Omental fat pad (tissue), 4 donors: Measurements from ENCODE around the gene IFITM5. TPM values are rescaled to one million over a fixed set of nuclear protein-coding genes. Genes with fewer than 3 reads are reported as not detected.

Source experiments
- ATAC-seq: fragments of 150-250 bp; one replicate; pipeline ENCODE4 v1.9.1; 2016; ENCODE audit warnings: mild to moderate bottlenecking, moderate library complexity; ENCODE audit not compliant: low FRiP score
- DNase-seq: peaks from one replicate; pipeline ENCODE4 v3.0.0-alpha.2; 2019; ENCODE audit warnings: low spot score
- CTCF ChIP-seq, 3 donors: fragments of 450-650 bp; IDR thresholded peaks; one replicate each; pipeline ENCODE4 v1.5.1; 2016 to 2017; ENCODE audit warnings: antibody characterized with exemption in 3 of 3, mild to moderate bottlenecking in 3 of 3, moderate library complexity in 2 of 3
- total RNA-seq, 4 donors: library from RNA; depleted of rRNA; stranded (reverse); fragments of >200 nt; gene quantifications; one replicate each; pipeline ENCODE4 v1.1.0, GENCODE V29; 2016

IFITM5 gene
- total RNA-seq, 4 donors from 2014 or later = not detected

- no peak for TF ChIP-seq CTCF (IDR thresholded peaks at IDR 0.05)
- ATAC-seq = no peak
- no peak for DNase-seq
These were observed 15.8 kb downstream of the IFITM5 start for GRCh38 chr11:283405-284104.

- DNase-seq (no peak), ATAC-seq (no peak)
- TF ChIP-seq CTCF (IDR thresholded peaks at IDR 0.05) = no peak
These were observed 16.5 kb downstream of the IFITM5 start for GRCh38 chr11:282630-283360.

- ATAC-seq = no peak
- no peak for TF ChIP-seq CTCF (IDR thresholded peaks at IDR 0.05)
- no peak for DNase-seq
These were observed 17.2 kb downstream of the IFITM5 start for GRCh38 chr11:282171-282570.

GRCh38 chr11:281486-282161 lies 17.7 kb downstream of the IFITM5 start:
- no peak for ATAC-seq
- TF ChIP-seq CTCF (IDR thresholded peaks at IDR 0.05) = no peak

GRCh38 chr11:280706-281485 lies 18.4 kb downstream of the IFITM5 start:
- no peak for ATAC-seq
- no peak for TF ChIP-seq CTCF (IDR thresholded peaks at IDR 0.05)
- no peak for DNase-seq

More at GRCh38 chr11:281486-282161, 17.7 kb downstream of the IFITM5 start:
- no peak for DNase-seq

GRCh38 chr11:279966-280705 lies 19.2 kb downstream of the IFITM5 start:
- no peak for ATAC-seq
- DNase-seq = no peak
- no peak for TF ChIP-seq CTCF (IDR thresholded peaks at IDR 0.05)
